ENCODE measurements around the gene MYO1D. TPM values are rescaled to one million over a fixed set of nuclear protein-coding genes. Genes with fewer than 3 reads are reported as not detected.

The MYO1D gene
- total and polyA plus RNA-seq, 2 donors (not counting 1 experiment from before 2014, with no cell fraction given), result 5.4 to 26.7 TPM

DNA sequence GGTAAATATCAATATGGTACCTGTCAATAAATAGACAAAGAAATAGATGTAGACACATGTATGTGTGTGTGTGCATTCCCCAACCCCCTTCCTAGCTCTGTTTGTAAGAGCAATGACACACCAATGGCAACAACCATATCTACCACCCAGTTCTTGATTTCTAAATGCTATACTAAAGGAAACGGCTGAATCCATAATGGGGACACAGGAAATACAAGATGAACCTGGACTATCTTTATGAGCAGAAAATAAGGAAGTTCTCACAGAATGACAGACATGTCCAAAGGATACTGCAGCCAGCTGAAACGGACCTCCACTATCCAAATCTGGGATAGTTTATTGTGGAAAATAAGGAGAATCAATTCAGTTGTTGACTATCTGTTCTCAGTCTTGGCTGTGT is 75.3 kb downstream of the MYO1D start:
- H3K36me3 ChIP-seq (replicated peaks in 1 of 2; ENCODE audit: control extremely low read depth in 1 of 2, control insufficient read depth in 1 of 2, extremely low read depth in 1 of 2, insufficient read depth in 2 of 2, low read length in 1 of 2), result no peaks in the 10 kb centered on the region
- H3K9ac ChIP-seq (ENCODE audit: low read length), result no peak overlapping the region
- H3K9me3 ChIP-seq (ENCODE audit: control extremely low read depth in 1 of 3, control insufficient read depth in 2 of 3, insufficient read depth in 1 of 3, low read length in 2 of 3), result no peaks in the 10 kb centered on the region
- H4K20me1 ChIP-seq (ENCODE audit: control insufficient read depth, insufficient read depth, low read length, poor library complexity, severe bottlenecking), result no peaks in the 10 kb centered on the region
- intact Hi-C loops (cut with micrococcal nuclease), result no loop called here
- H3K27ac ChIP-seq (ENCODE audit: low read length in 2 of 2), result no peak overlapping the region
- CTCF ChIA-PET, result interaction anchor here (1.5 kb wide), 1 partner anchor 75 kb away, joined by 7 read pairs; the partner anchor contains the start of gene MYO1D
- Mint-ChIP-seq H3K27ac (no peak overlapping the region), H3K4me3 (no peak overlapping the region), H3K27me3 (no peaks in the 10 kb centered on the region), H3K9me3 (ENCODE audit: insufficient read depth) (no peaks in the 10 kb centered on the region), H3K4me1 (no peaks in the 10 kb centered on the region)
- ATAC-seq (ENCODE audit: low read depth) (no peak), DNase-seq (no peak)
- H3K4me1 ChIP-seq (ENCODE audit: control insufficient read depth in 2 of 2, insufficient read depth in 2 of 2, low read length in 2 of 2), result no peaks in the 10 kb centered on the region
- H3K79me2 ChIP-seq (ENCODE audit: control insufficient read depth, insufficient read depth, low read length), result no peaks in the 10 kb centered on the region
- no CpG with 5 or more reads among the region's 2 CpGs for WGBS (ENCODE audit: insufficient coverage)
- no peak overlapping the region for H3K4me3 ChIP-seq (ENCODE audit: control extremely low read depth in 1 of 5, extremely low read depth in 1 of 5, insufficient read depth in 1 of 5, low read depth in 2 of 5, low read length in 4 of 5)
- peaks cover 0 to 2% (median 0%) of the 10 kb centered on the region in 4 experiments for H3K27me3 ChIP-seq (replicated peaks in 1 of 4; ENCODE audit: control extremely low read depth in 1 of 4, control insufficient read depth in 3 of 4, insufficient read depth in 4 of 4, low read length in 3 of 4)
- TF ChIP-seq, protein P1, sequence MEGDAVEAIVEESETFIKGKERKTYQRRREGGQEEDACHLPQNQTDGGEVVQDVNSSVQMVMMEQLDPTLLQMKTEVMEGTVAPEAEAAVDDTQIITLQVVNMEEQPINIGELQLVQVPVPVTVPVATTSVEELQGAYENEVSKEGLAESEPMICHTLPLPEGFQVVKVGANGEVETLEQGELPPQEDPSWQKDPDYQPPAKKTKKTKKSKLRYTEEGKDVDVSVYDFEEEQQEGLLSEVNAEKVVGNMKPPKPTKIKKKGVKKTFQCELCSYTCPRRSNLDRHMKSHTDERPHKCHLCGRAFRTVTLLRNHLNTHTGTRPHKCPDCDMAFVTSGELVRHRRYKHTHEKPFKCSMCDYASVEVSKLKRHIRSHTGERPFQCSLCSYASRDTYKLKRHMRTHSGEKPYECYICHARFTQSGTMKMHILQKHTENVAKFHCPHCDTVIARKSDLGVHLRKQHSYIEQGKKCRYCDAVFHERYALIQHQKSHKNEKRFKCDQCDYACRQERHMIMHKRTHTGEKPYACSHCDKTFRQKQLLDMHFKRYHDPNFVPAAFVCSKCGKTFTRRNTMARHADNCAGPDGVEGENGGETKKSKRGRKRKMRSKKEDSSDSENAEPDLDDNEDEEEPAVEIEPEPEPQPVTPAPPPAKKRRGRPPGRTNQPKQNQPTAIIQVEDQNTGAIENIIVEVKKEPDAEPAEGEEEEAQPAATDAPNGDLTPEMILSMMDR (IDR thresholded peaks at IDR 0.05), result no peak
- no peak for TF ChIP-seq EZH2 (IDR thresholded peaks at IDR 0.05; ENCODE audit: borderline replicate concordance, insufficient read depth, low read depth, low read length, poor library complexity, severe bottlenecking)
- H2AFZ ChIP-seq (ENCODE audit: insufficient read depth, low read depth, low read length, poor library complexity, severe bottlenecking), result no peak overlapping the region
- POLR2A ChIA-PET, result no interaction called here
- no peak overlapping the region for H3K4me2 ChIP-seq (replicated peaks; ENCODE audit: low read depth, low read length, poor library complexity, severe bottlenecking)

DNA sequence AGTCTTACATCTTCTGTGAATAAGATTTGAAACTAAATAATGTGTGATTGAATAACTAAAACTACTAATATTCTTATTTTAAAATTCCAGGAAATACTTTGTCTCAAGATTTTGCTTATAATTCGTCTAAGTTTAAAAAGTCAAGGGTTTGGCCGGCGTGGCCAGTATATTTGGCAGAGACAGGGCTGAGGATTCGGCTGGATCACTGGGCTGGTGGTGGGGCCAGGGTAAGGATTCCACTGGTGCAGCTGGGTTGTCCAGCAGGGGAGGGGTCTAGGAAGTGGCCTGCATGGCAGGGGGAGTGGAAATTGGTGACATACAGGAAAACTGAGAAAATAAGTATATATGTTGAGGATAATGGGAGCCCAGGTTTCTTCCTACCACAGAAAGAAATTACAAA is 75.7 kb downstream of the MYO1D start:
- Histone ChIP-seq H3K36me3 (replicated peaks in 1 of 2; ENCODE audit: control extremely low read depth in 1 of 2, control insufficient read depth in 1 of 2, extremely low read depth in 1 of 2, insufficient read depth in 2 of 2, low read length in 1 of 2) (no peaks in the 10 kb centered on the region), H3K27ac (ENCODE audit: low read length in 2 of 2) (no peak overlapping the region), H3K79me2 (ENCODE audit: control insufficient read depth, insufficient read depth, low read length) (no peaks in the 10 kb centered on the region), H4K20me1 (ENCODE audit: control insufficient read depth, insufficient read depth, low read length, poor library complexity, severe bottlenecking) (no peaks in the 10 kb centered on the region), H3K4me1 (ENCODE audit: control insufficient read depth in 2 of 2, insufficient read depth in 2 of 2, low read length in 2 of 2) (no peaks in the 10 kb centered on the region), H3K4me2 (replicated peaks; ENCODE audit: low read depth, low read length, poor library complexity, severe bottlenecking) (no peak overlapping the region), H2AFZ (ENCODE audit: insufficient read depth, low read depth, low read length, poor library complexity, severe bottlenecking) (no peak overlapping the region), H3K27me3 (replicated peaks in 1 of 4; ENCODE audit: control extremely low read depth in 1 of 4, control insufficient read depth in 3 of 4, insufficient read depth in 4 of 4, low read length in 3 of 4) (peaks cover 0 to 2% (median 0%) of the 10 kb centered on the region in 4 experiments), H3K4me3 (ENCODE audit: control extremely low read depth in 1 of 5, extremely low read depth in 1 of 5, insufficient read depth in 1 of 5, low read depth in 2 of 5, low read length in 4 of 5) (no peak overlapping the region), H3K9ac (ENCODE audit: low read length) (no peak overlapping the region), H3K9me3 (ENCODE audit: control extremely low read depth in 1 of 3, control insufficient read depth in 2 of 3, insufficient read depth in 1 of 3, low read length in 2 of 3) (no peaks in the 10 kb centered on the region)
- Mint-ChIP-seq H3K27ac (no peak overlapping the region), H3K4me3 (no peak overlapping the region), H3K27me3 (no peaks in the 10 kb centered on the region), H3K9me3 (ENCODE audit: insufficient read depth) (no peaks in the 10 kb centered on the region), H3K4me1 (no peaks in the 10 kb centered on the region)
- CTCF ChIA-PET, result no interaction called here
- DNase-seq, result no peak
- no peak for ATAC-seq (ENCODE audit: low read depth)
- POLR2A ChIA-PET, result no interaction called here
- TF ChIP-seq, protein P1 (IDR thresholded peaks at IDR 0.05), result no peak
- TF ChIP-seq EZH2 (IDR thresholded peaks at IDR 0.05; ENCODE audit: borderline replicate concordance, insufficient read depth, low read depth, low read length, poor library complexity, severe bottlenecking), result no peak
- intact Hi-C loops (cut with micrococcal nuclease), result no loop called here
- 100% methylated on average over 4 of the region's 4 CpGs for WGBS (ENCODE audit: insufficient coverage)
